WERI-Rb-1 (cell line): ENCODE data around the gene RHOG.

Experiments used
- DNase-seq: peaks from one replicate; pipeline ENCODE4 v3.0.0-alpha.2; 2020
- H3K27ac ChIP-seq: fragments of 250-450 bp; sonication (Bioruptor Pico); 2 replicates; pipeline ENCODE4 v1.5.1; 2020; ENCODE audit warnings: mild to moderate bottlenecking, moderate library complexity
- H3K27me3 ChIP-seq: fragments of 250-450 bp; sonication (Bioruptor Pico); 2 replicates; pipeline ENCODE4 v1.5.1; 2021; ENCODE audit warnings: mild to moderate bottlenecking, low read depth, moderate library complexity; ENCODE audit not compliant: insufficient read depth, severe bottlenecking
- H3K36me3 ChIP-seq: fragments of 250-450 bp; sonication (Bioruptor Pico); 2 replicates; pipeline ENCODE4 v1.5.1; 2020; ENCODE audit warnings: mild to moderate bottlenecking, moderate library complexity
- H3K4me3 ChIP-seq: 2 replicates; pipeline ENCODE4 v1.5.1; 2011; ENCODE audit warnings: low read depth, mild to moderate bottlenecking, control low read depth, low read length
- H3K9me3 ChIP-seq: fragments of 250-450 bp; sonication (Bioruptor Pico); 2 replicates; pipeline ENCODE4 v1.5.1; 2021; ENCODE audit warnings: mild to moderate bottlenecking, moderate library complexity; ENCODE audit not compliant: severe bottlenecking
- TF ChIP-seq, protein P1 (sequence below): IDR thresholded peaks from 2 replicates; pipeline ENCODE4 v1.5.1; 2011; ENCODE audit warnings: low read depth, mild to moderate bottlenecking, control low read depth, inconsistent platforms, low read length

The RHOG gene

DNA sequence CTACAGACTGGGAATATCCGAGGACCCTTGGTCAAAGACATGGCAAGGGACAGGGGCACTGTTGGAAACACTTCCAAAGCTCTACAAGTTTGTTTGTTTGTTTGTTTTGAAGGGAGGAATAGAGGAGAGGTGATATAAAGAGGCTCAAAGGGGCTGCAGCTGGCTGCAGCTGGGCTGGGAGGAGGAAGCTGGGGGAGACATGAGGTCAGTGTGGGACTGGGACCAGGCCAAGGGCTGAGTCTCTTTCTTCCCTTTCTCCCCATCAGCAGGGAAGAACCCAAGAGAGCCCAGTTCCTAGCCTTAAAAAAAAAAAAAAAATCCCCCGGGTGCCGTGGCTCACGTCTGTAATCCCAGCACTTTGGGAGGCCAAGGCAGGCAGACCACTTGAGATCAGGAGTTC lies 5.0 kb downstream of the RHOG start:
- TF ChIP-seq, protein P1, sequence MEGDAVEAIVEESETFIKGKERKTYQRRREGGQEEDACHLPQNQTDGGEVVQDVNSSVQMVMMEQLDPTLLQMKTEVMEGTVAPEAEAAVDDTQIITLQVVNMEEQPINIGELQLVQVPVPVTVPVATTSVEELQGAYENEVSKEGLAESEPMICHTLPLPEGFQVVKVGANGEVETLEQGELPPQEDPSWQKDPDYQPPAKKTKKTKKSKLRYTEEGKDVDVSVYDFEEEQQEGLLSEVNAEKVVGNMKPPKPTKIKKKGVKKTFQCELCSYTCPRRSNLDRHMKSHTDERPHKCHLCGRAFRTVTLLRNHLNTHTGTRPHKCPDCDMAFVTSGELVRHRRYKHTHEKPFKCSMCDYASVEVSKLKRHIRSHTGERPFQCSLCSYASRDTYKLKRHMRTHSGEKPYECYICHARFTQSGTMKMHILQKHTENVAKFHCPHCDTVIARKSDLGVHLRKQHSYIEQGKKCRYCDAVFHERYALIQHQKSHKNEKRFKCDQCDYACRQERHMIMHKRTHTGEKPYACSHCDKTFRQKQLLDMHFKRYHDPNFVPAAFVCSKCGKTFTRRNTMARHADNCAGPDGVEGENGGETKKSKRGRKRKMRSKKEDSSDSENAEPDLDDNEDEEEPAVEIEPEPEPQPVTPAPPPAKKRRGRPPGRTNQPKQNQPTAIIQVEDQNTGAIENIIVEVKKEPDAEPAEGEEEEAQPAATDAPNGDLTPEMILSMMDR, result no peak
- Histone ChIP-seq H3K4me3 (no peak overlapping the region), H3K27ac (no peak overlapping the region)

DNA sequence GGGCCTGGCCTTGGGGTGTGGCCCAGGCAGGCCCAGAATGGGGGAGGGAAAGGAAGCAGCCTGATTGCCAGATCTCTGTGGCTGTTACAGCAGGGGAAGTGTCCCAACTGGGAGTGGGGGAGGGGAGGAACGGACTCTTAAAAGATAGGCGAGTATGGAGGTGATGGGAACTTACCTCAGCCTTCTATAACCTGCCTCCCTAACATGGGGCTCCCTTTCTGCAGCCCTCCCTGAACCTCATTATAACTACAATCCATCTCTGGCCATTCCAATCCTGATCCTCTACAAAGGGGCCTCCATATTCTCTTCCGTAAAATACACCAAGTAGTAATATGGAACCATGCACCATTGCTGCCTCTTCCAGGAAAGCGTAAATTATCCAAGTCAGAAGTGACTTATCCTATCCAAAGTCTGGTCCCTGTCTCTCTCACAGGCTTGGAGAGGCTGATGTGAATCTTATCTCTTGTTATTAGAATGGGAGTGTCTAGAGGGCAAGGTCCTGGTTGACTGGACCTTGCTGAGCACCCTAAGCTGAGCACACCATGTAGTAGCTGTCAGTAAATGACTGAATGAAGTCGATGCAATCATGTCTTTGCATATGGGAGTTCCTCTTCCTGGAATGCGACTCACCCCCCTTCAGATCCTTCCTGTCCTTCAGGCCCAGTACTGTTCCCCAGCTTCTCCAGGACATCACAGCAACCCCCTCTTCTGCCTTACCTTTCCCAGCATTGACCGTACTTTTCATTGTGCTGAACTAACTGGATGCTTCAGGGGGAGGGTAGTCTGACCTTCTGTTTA lies 5.9 kb downstream of the RHOG start:
- peaks cover 15% of the 10 kb centered on the region for H3K36me3 ChIP-seq
- no peak for DNase-seq
- H3K4me3 ChIP-seq, result no peak overlapping the region
- no peaks in the 10 kb centered on the region for H3K27me3 ChIP-seq
- TF ChIP-seq, protein P1, result no peak
- H3K27ac ChIP-seq, result no peak overlapping the region
- H3K9me3 ChIP-seq, result no peaks in the 10 kb centered on the region

More for the DNA sequence above, 5.0 kb downstream of the RHOG start:
- Histone ChIP-seq H3K36me3 (peaks cover 10% of the 10 kb centered on the region), H3K9me3 (no peaks in the 10 kb centered on the region), H3K27me3 (no peaks in the 10 kb centered on the region)
- no peak for DNase-seq

DNA sequence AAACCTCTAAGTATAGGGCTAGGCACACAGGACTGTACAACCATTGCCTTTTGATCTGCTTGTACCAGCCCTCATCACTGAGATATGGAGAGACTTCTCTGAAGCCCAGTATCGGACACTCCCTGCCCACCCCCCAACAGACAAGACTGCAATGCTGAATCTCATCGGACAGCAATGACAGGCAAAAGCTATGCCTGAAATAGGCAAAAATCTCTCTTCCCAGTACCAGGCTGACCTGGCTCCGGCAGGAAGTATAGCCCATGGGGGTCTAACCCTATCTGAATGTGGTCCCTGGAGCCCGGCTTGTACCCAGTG lies 6.5 kb downstream of the RHOG start:
- H3K9me3 ChIP-seq, result no peaks in the 10 kb centered on the region
- no peak overlapping the region for H3K27ac ChIP-seq
- no peaks in the 10 kb centered on the region for H3K27me3 ChIP-seq
- peaks cover 18% of the 10 kb centered on the region for H3K36me3 ChIP-seq
- DNase-seq, result no peak
- TF ChIP-seq, protein P1, result no peak
- no peak overlapping the region for H3K4me3 ChIP-seq

DNA sequence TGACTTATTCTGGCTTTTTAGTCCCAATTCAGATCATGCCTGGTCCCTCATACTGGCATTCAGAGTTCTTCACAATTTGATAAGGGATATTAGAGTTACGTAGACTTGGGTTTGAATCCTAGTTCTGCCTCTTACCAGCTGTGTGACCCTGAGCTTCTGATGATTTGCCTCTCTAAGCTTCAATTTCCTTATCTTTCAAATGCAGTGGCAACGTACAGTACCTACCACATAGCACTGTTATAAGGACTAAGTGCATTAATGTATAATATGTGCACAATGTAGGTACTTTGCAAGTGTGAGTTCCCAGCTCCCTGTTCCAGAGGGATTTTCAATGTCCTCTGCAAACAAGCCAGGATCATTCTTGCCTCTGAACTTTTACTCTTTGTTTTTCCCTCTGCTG lies 7.3 kb downstream of the RHOG start:
- DNase-seq, result no peak
- H3K27me3 ChIP-seq, result no peaks in the 10 kb centered on the region
- no peaks in the 10 kb centered on the region for H3K9me3 ChIP-seq
- TF ChIP-seq, protein P1, result no peak
- no peak overlapping the region for H3K4me3 ChIP-seq
- peaks cover 15% of the 10 kb centered on the region for H3K36me3 ChIP-seq
- H3K27ac ChIP-seq, result no peak overlapping the region

DNA sequence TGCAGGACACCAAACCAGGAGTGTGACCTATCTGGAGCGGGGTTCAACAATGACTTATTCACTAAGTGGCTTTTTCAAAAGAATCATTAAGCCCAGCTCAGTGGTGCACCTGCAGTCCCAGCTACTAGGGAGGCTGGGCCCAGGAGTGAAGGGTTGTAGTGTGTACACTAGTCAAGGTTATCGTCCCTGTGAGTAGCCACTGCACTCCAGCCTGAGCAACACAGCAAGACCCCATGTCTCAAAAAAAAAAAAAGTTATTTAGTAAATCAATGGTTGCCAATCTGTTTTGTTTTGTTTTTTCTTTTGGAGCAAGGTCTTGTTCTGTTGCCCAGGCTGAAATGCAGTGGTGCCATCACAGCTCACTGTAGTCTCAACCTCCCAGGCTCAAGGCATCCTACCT lies 7.9 kb downstream of the RHOG start:
- TF ChIP-seq, protein P1, result no peak
- Histone ChIP-seq H3K36me3 (peaks cover 14% of the 10 kb centered on the region), H3K9me3 (no peaks in the 10 kb centered on the region)

More for the DNA sequence above, 7.9 kb downstream of the RHOG start:
- H3K27ac ChIP-seq, result no peak overlapping the region
- no peak overlapping the region for H3K4me3 ChIP-seq
- no peak for DNase-seq
- no peaks in the 10 kb centered on the region for H3K27me3 ChIP-seq
